Left hindlimb (tissue), 1 donor: ENCODE measurements around the gene IGFBP1.

Experiments used
- DNase-seq: peaks from one replicate; pipeline ENCODE4 v3.0.0-alpha.2; 2018

IGFBP1 gene

DNA sequence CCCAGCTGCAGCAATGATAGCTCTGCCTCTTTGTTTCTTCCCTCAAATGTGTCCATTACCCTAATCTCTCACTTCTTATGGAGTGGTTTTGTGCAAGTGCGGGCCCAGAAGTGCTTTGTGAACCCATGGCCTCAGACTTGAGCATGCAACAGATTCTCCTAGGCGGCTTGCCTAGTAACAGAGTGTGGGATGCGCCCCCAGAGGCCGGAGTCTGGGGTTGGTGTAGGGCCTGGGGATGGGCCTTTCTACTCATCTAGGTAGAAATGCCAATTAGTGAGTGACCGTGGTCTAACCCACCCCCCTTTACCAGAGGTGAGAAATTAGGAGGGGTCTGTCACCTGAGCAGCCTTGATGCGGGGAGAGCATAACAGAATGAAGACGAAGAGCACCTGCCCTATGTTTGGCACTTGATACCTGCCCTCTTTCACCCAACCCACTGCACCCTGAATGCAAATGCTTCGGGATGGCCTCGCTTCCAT is 7.0 kb upstream of the IGFBP1 start:
- DNase-seq = no peak

DNA sequence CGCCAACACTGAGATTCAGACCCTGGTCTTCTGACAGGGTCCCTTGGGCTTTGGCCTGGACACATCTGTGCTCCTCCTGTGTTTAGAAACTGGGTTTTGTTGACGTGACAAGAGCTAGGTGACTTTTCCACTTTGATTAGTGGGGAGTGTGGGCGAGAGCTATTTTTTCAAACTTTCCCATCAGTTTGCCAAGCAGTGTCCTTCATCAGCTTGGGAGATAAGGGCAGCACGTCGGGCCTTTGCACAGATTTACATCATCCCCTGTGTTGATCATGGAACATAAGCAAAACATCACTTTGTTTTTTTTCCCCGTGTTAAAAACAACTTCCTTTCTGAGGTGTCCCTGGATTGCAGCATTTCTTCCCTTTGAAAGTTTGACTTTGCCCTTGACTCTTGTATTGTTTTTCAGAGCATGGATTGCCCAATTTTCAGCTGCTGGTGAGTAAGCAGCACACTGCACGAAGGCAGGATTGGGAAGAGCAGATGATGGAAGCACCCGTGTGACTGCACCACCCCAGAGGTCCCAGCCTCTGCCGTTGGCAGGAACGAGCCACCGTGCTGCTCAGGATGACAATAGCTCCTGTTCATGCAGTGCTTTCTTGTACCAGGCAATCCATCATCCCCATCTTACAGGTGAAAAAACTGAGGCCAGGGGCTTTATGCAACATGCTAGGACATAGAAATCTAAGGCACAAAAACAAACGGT is 6.4 kb upstream of the IGFBP1 start:
- DNase-seq = no peak

DNA sequence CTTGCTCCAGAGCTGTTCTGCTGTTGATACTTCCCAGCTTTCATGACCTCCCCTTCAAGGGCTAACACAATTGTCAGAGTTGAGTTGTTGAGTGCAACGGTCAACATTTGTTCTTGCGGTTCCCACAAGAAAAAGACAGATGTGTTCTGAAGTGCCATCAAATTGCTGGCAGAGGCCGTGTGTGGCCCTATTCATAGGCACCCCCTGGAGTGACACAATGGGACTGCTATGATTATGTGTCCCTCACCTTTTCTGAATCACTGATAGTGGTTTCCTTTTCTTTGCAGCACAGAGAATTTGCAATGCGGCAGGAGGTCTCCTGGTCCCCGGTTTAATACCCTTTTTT is 5.8 kb upstream of the IGFBP1 start:
- no peak for DNase-seq

DNA sequence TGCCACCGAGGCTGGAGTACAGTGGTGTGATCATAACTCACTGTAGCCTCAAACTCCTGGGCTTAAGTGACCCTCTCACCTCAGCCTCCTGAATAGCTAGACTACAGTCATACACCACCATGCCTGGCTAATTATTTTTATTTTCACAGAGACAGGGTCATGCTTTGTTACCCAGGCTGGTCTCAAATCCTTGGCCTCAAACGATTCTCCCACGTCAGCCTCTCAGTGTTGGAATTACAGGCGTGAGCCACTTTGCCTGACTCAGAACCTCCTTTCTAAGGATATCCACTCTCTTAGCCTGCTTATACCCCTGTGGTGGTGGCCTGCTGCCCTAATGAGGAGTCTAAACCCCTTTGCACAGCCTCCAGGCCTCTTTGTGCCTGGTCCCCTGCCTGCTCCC is 4.2 kb upstream of the IGFBP1 start:
- DNase-seq = no peak

DNA sequence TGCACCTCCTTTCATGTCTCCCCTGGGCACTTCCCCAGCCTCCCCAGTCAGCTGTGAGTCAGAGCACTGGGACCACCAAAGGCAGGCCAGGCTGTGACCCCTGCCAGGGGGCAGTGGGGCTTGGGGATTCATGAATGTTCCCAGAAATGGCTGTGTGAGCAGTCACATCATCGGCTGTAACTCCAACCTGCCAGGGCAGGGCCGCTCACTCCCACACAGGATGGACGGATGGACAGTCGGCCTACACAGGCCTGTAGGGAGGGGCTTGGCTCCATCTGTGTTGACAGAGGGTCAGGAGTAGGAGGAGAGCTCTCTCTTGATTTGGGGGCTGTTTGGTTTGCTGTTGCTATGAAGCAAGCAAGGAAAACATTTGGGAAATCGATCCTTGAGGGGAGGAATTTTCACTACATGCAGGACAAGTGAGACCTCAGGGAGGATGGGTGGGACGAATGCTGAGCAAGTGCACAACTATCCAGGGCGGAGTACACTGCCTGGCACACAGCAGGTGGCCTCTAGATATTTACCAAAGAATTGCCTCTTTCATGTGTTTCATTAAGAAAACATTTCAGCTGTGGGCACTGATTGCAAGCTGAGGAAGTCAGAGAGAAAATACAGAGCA is 2.9 kb upstream of the IGFBP1 start:
- no peak for DNase-seq

DNA sequence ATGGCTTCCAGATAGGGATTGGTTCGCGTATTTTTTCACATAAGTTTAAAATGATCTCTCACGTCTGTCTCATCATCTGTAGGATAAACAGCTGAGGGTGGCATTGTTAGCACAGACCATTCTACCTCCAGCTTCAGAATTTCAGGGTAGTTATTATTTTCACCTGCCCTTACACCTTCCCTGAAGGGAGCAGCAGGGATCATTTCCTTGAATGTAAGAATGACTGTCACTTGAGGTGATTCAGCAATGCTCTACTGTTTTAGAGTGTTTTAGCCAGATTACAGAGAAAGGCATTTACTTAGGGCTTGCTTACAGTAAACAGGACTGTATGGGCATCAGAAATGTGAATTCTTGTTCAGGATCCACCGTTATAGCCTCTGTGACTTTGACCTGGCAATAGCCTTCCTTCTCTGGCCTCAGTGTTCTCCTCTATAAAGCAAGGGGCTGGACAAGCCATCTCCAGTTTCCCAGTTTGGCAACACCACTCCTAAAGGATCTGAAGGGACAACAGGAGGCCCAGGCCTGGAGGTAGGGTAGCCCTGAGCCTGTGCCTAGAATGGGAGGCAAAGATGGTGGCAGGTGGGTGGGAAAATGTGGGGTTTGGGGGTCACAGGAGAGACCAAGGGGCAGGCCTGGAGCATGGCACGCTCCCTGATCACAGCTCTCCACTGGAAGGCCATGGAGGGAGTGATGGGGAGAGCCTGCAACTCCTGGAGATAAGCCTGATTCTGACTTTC is 1.2 kb upstream of the IGFBP1 start:
- no peak for DNase-seq

DNA sequence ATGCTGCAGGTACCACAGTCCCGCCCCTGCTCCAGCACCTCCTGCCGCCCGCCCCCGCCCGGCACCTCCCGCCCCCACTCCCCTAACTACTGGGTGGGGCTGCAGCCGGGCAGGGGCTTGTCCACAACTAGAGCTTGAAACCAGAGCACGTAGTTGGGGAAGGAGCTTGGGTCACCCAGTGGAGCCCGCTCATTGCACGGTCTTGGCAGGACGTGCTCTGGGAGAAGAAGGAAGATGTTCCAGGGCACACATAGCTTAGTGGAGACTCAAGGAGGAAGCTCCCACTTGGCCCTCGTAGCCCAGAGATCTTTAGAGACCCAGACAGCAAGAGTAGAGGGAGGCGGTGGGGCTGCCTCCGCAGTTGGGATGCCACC is 692 bp downstream of the IGFBP1 start:
- DNase-seq = no peak

DNA sequence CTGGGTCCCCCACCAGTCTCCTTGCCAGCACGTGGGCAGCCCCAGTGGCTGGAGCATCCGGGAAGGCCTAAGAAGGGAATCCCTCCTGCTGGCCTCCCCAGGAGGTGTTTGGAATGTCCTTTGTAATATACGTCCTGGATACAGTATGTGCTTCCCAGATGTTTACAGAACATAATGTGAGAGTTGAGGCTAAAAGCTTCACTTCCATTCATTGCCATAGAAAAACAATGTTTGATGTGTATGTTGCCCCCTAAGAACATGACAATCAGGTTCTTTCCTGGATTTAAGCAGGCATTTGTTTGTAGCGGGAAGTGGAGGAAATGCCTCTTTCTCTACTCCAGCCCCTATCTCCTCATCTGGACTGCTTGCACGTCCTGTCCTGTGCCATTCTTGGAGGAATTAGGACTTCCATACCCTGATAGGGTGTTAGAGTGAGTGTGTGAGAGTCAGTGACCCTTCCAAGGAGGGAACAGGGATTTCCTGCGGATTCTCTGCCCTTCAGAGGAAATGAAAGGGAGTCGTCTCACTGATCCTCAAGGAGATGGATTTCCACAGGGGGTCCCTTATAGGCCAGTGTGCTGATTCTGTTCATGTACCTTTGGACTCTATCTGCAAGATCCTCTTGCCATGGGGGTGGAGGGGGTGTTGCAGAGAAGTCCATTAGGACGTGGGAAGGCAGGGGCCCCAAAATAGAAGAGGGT is 1.2 kb downstream of the IGFBP1 start:
- DNase-seq = no peak

DNA sequence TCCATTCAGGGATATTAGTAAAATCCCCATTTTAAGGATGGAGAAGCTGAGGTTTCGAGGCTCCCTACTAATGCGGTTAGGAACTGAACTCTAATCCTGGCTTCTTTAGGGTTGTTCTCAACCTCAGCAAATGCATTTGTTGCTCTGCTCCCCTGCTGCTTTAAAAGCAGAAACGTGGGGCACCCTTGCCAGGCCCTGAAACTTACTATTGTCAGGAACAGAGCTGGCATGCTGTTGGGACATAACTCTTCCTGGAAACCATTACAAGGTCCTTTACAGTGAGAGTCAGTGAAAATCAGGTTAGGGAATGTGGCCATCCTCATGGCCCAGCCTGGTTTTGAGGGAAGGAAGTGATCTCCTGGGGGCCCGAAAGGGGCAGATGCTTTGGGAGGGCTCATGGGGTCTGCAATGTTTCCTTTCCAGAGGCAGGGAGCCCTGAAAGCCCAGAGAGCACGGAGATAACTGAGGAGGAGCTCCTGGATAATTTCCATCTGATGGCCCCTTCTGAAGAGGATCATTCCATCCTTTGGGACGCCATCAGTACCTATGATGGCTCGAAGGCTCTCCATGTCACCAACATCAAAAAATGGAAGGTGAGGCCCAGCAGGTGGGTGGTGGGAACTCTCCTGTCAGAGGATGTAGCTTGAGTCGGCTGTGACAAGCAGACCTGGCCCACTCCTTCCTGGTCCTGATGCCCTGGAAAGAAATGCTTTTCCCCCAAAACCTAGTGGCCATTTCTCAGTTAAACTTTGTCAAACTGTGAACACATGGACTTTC is 2.0 kb downstream of the IGFBP1 start:
- DNase-seq = no peak

DNA sequence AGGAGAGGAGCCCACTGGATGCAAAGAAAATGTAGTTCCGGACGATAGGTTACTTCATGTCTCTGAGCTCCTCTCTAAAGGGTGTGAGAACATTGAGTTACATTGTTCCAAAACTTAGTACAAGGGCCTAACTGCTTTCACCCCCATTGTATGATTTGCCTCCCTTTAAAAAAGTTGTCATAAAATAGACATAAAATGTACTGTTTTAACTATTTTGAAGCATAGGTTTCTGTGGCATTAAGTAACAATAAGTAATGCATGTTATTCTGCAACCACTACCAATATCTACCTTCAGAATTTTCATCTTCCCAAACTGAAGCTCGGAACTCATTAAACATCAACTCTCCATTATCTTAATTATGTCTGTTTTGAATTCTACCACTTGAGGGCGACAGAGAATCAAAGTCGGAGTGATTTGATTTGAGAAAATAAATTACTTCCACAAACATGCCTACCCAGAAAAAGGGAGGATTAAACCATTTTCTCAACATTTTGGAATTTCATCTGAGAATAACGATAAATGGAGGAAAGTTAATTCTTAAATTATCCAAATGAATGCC is 2.7 kb downstream of the IGFBP1 start:
- no peak for DNase-seq

DNA sequence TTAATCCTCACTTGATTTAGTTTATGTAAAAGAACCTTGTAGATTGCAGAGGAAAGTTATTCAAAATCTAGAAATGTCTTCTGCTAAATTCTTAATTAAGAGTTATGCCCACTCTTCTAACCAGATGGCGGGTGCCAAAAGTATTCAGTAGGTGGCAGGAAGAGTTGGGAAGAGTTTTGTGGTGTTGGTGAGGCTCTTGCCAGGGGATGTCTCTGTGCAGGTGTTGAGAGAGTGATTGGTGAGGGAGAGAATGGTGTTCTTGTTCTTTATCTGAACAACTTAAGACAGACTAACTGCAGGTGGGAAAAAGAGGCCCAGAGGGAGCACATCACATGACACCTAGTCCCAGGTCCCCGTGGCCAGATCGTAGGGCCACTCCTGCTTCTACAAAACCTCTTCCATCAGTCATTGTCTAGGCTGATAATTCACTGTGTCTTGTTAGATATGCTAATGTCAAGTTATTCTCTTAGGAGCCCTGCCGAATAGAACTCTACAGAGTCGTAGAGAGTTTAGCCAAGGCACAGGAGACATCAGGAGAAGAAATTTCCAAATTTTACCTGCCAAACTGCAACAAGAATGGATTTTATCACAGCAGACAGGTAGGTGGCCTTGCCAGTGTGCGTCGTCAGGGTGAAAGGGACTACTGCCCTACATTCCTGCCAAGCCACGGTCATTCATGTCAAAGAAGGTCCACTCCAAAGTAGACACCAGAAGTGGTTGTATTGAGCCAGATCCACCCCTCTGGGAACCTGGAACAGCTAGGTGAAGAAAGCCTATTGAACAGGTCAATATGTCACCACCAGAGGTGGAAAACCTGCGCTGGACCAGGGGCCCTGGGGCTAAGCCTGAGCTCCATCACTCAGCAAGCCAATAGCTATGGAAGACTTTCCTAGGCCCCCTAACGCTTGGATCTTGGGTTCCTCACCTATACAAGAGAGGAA is 3.4 kb downstream of the IGFBP1 start:
- no peak for DNase-seq

DNA sequence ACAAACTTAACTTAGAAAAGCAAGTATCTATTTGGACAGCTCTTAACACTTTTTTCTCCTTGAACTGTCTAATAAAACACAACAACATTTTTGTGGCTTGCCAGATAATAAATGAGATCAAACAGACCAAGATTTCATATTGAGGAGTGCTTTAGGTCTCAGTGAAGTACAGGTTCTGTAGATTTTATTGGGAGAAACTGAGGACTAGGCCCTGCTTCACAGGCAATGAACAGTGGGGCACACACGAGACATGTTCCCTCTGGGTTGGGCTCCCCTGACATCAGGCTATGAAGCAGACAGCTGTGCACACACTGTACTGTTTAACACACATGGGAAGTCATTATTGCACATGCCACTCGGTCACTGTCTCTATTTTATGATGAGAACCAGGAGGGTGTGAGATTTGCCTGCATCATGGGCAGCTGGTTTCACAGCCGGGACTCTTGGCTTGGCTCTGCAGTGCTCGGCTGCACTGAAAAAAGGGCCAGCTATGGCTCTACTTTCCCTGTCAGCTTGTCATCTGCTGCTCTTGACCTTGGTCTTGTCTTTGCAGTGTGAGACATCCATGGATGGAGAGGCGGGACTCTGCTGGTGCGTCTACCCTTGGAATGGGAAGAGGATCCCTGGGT is 4.2 kb downstream of the IGFBP1 start:
- DNase-seq = no peak

DNA sequence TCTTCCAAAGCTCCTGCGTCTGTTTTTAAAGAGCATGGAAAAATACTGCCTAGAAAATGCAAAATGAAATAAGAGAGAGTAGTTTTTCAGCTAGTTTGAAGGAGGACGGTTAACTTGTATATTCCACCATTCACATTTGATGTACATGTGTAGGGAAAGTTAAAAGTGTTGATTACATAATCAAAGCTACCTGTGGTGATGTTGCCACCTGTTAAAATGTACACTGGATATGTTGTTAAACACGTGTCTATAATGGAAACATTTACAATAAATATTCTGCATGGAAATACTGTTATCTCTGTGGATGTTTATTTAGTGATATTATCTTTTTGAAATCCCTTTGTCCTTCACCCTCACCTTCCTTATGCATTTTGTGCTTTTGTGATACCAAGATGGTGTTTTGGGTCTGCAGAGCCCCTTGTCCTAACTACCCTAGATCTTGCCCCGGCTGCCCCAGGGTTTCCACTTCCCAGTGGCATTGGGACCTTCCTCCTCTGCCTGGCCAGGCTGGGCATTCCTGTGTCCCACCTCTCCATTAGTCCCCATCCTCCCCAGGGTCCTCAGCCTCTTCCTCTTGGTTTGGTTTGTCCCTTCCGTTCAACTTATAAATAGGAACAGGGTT is 5.2 kb downstream of the IGFBP1 start:
- no peak for DNase-seq

DNA sequence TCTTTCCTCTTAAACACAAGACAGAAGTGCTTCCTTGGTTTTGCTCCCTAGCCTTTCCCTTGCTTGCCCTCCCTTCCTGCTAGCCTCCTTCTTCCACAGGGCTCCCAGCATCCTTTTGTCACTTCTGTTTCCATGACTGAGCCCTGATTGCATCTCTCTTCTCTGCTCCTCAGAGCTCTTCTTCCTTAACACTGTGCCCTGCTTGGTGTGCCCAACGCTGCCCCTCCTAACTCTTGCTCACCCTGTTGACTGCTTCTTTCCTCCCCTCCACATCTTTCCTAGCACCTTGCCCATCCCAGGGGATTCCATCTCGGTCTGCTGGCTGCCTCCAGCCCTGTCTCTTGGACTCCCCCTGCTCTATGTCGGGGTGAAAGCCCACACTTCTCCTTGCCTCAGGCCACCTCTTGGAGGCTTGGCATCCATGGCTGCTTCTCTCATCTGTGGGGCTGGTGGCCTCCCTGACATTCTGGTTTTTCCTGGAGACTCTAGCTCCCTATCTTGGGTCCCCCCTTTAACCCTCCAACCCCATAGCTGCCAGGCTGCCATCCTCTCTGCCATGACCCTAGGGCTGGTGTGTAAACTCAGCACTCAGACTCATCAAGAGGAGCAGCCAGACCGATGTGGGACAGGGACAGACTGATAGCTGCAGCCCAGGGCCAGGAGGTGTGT is 5.8 kb downstream of the IGFBP1 start:
- DNase-seq = no peak

DNA sequence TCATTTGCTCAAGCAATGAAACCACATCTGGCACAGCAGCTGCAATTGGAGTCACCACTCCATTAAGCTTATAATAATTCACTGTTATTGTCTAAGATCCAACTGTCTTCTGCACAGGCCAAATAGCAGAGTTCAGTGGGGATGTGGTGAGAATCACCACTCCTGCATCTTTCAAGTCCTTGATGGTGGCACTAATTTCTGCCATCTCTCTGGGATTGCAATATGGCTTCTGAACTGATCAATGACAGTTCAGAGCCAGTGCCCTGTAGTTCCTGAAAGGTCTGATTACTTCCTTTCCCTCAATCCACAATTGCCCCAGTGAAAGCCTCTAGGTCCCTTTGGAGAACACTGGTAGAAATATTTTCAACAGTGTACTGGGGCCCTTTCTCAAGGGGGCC is 6.4 kb downstream of the IGFBP1 start:
- no peak for DNase-seq

DNA sequence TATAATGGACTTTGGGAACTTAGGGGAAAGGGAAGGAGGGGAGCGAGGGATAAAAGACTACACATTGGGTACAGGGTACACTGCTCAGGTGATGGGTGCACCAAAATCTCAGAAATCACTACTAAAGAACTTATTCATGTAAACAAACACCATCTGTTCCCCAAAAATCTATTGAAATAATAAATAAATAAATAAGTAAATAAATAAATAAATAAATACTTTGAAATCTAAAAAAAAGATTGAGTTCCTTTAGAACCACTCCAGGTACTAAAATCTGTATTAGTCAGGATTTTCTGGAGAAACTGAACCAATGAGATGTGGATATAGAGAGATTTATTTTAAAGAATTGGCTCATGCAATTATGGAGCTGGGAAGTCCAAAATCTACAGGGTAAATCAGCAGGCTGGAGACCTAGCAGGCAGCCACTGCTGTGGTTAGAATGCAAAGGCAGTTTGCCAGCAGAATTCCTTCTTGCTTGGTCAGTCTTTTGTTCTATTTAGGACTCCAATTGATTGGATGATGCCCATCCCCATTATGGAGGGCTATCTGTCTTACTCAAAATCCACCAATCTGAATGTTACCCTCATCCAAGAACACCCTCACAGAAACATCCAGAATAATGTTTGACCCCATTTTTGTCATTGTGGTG is 8.9 kb downstream of the IGFBP1 start:
- DNase-seq = no peak

DNA sequence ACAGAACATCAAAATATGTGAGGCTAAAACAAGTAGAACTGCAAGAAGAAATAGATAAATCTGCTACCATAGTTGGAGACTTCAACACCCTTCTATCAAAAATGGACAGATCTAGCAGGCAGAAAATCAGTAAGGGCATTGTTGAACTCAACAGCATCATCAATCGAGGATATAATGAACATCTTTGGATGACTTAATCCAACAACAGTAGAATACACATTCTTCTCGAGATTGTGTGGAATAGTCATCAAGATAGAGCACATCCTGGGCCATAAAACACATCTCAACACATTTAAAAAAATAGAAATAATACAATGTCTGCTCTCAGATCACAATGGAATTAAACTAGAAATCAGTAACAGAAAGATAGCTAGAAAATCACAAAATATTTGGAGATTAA is 9.9 kb downstream of the IGFBP1 start:
- DNase-seq = no peak

DNA sequence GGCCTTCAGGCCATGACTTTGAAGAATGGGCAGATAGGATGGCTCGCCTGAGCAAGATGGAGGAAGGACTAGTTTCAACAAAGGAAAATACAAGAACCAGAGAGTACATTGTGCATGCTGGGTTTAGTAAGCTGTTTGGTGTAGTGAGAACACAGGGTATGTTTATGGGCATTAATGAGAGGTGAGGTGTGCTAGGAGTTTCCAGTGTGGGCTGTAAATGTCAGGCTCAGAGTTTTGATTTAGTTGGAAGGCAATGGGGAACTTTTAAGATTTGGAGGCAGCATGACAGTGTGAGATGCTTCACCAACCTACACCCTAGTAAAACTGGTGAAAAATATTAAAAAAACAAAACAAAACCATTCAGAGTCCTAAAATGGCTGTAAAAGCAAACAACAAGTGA is 13.3 kb downstream of the IGFBP1 start:
- no peak for DNase-seq

DNA sequence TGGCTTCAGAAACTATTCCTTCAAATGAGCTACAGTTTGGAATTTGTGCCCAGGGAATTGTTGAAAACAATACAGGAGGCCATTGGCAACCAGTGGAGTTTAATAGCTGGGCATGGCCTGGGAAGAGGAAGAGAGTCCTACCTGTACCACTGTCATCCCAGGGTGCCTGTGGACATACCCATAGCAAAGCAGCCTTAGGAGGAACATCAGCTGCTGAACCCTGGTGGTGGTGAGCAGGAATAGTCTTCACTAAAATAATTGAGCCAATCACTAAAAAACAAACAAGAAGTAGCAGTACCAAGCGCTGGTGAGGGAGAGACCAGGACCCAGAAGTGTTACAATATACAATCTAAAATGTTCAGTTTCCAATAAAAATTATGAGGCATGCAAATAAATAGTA is 14.5 kb downstream of the IGFBP1 start:
- no peak for DNase-seq
